C4-2B (cell line): ENCODE data around the gene PLXND1.

Source experiments
- CTCF ChIP-seq: fragments of 450-650 bp; conservative IDR thresholded peaks from 2 replicates; pipeline ENCODE4 v1.5.1; 2017; ENCODE audit warnings: mild to moderate bottlenecking
- ZFX ChIP-seq: fragments of 450-650 bp; IDR thresholded peaks from 2 replicates; pipeline ENCODE4 v1.6.1; 2017

GRCh38 chr3:129655291-129655700 lies 48.8 kb upstream of the PLXND1 start:
- TF ChIP-seq CTCF = no peak
- no peak for TF ChIP-seq ZFX
